H1 (cell line): ENCODE results near the gene MAK. TPM values are rescaled to one million over a fixed set of nuclear protein-coding genes. Genes with fewer than 3 reads are reported as not detected.

Experiments used
- CREB1 ChIP-seq: IDR thresholded peaks from 2 replicates; pipeline ENCODE4 v1.6.1; 2012; ENCODE audit warnings: inconsistent platforms
- E2F6 ChIP-seq: IDR thresholded peaks from 2 replicates; pipeline ENCODE4 v1.6.1; 2012; ENCODE audit warnings: inconsistent platforms
- GTF2F1 ChIP-seq: IDR thresholded peaks from 2 replicates; pipeline ENCODE4 v1.6.1; 2012; ENCODE audit warnings: low read depth, low read length, improper control_type of control experiment, borderline replicate concordance
- HDAC2 ChIP-seq, 2 experiments: fragments of 300-600 bp in 1 of 2; sonication (generic) in 1 of 2; IDR thresholded peaks; 2 replicates each; pipeline ENCODE4 v1.6.1; 2011 to 2012; ENCODE audit warnings: low read depth in 2 of 2, low read length in 2 of 2, mild to moderate bottlenecking in 2 of 2, moderate library complexity in 2 of 2, borderline replicate concordance in 1 of 2, inconsistent platforms in 1 of 2
- PHF8 ChIP-seq: fragments of 200-600 bp; sonication (generic); conservative IDR thresholded peaks from 2 replicates; pipeline ENCODE4 v1.7.1; 2012; ENCODE audit warnings: low read depth, mild to moderate bottlenecking, inconsistent platforms, low read length, moderate library complexity
- POLR2AphosphoS5 ChIP-seq: IDR thresholded peaks from 2 replicates; pipeline ENCODE4 v1.6.1; 2011; ENCODE audit warnings: low read depth, low read length
- POU5F1 ChIP-seq: IDR thresholded peaks from 2 replicates; pipeline ENCODE4 v1.6.1; 2011; ENCODE audit warnings: low read depth, mild to moderate bottlenecking, low read length, moderate library complexity
- RAD21 ChIP-seq, 2 experiments: IDR thresholded peaks in 1 of 2; conservative IDR thresholded peaks in 1 of 2; 2 replicates each; pipeline ENCODE4 v1.6.1; 2011; ENCODE audit warnings: low read depth in 2 of 2, low read length in 2 of 2, improper control_type of control experiment in 1 of 2, inconsistent platforms in 1 of 2, mild to moderate bottlenecking in 1 of 2, moderate library complexity in 1 of 2
- RBBP5 ChIP-seq: IDR thresholded peaks from 2 replicates; pipeline ENCODE4 v1.7.1; 2012; ENCODE audit warnings: low read depth, mild to moderate bottlenecking, inconsistent platforms, low read length, moderate library complexity, borderline replicate concordance
- SIX5 ChIP-seq: IDR thresholded peaks from 2 replicates; pipeline ENCODE4 v1.6.1; 2011; ENCODE audit warnings: mild to moderate bottlenecking, low read depth, low read length
- SP4 ChIP-seq: IDR thresholded peaks from 2 replicates; pipeline ENCODE4 v1.6.1; 2012; ENCODE audit warnings: low read length, inconsistent platforms
- TAF1 ChIP-seq: IDR thresholded peaks from 2 replicates; pipeline ENCODE4 v1.6.1; 2011; ENCODE audit warnings: mild to moderate bottlenecking, low read depth, low read length
- polyA plus RNA-seq, 7 experiments: library from polyadenylated mRNA; depleted of rRNA in 3 of 7; stranded (reverse) in 5 of 7; unstranded in 2 of 7; fragments of >200 nt in 5 of 7; fragments of 200-250 nt in 2 of 7; gene quantifications; 1 replicate in 5 of 7; 2 replicates in 1 of 7; 4 replicates in 1 of 7; pipeline versions ENCODE4 v1.2.1 to v1.2.3, GENCODE V29; 2011 to 2013; ENCODE audit warnings: missing spikeins in 2 of 7, mixed read lengths in 2 of 7
- total RNA-seq: library from RNA; stranded (reverse); fragmentation: NEBNext Ultra II Directional; extraction: Animal tissue kit (Norgen Biotek cat#: 25700); gene quantifications from 2 replicates; pipeline ENCODE4 v1.2.1, GENCODE V29; 2021
- TF ChIP-seq, protein P1 (sequence below): IDR thresholded peaks from 2 replicates; pipeline ENCODE4 v1.6.1; 2012; ENCODE audit warnings: inconsistent platforms

MAK gene
- total and polyA plus RNA-seq, 2 of the 8 experiments (the other 6 are each of a cell fraction or from before 2014, with no cell fraction given) = 0.08 to 0.37 TPM

GRCh38 chr6:10747251-10747972, 90.9 kb downstream of the MAK start, which contains the start of gene TMEM14B (continued):
- TF ChIP-seq PHF8 = peak; percentile 79
- TF ChIP-seq RAD21 (IDR thresholded peaks at IDR 0.05 in 1 of 2, conservative IDR thresholded peaks at IDR 0.05 in 1 of 2; ENCODE audit: low read depth in 2 of 2, low read length in 2 of 2) = no peak; a peak in 1 of 4 replicates
- 0 out of 2 replicates have a peak, but pooled peaks have one; percentile 52 for TF ChIP-seq CREB1
- peak; percentile 44; the same call in 1 of the 2 replicates for TF ChIP-seq GTF2F1
- no peak for TF ChIP-seq SIX5
- peak; percentile 96 for TF ChIP-seq POLR2AphosphoS5
- peak; percentile 17 to 62; a peak in 1 of 4 replicates for TF ChIP-seq HDAC2 (IDR thresholded peaks at IDR 0.05; ENCODE audit: borderline replicate concordance in 1 of 2, low read depth in 2 of 2, low read length in 2 of 2)
- TF ChIP-seq RBBP5 = peak; percentile 61; the same call in 1 of the 2 replicates
- no peak for TF ChIP-seq POU5F1
- TF ChIP-seq, protein P1, sequence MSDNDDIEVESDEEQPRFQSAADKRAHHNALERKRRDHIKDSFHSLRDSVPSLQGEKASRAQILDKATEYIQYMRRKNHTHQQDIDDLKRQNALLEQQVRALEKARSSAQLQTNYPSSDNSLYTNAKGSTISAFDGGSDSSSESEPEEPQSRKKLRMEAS = peak; percentile 91
- peak; percentile 93 for TF ChIP-seq TAF1
- TF ChIP-seq E2F6 = peak; percentile 83
- TF ChIP-seq SP4 = peak; percentile 72; the same call in 1 of the 2 replicates
